PC-9 (cell line): ENCODE data around the gene RBL2.

Source experiments
- EZH2 ChIP-seq: fragments of 200-600 bp; sonication (generic); IDR thresholded peaks from 2 replicates; pipeline ENCODE4 v1.8.0; 2017; ENCODE audit warnings: antibody characterized with exemption, low read depth
- TF ChIP-seq, protein P1 (sequence below): fragments of 200-600 bp; sonication (generic); conservative IDR thresholded peaks from 2 replicates; pipeline ENCODE4 v1.6.1; 2017; ENCODE audit warnings: mixed run types, antibody characterized with exemption, mild to moderate bottlenecking, moderate library complexity

DNA sequence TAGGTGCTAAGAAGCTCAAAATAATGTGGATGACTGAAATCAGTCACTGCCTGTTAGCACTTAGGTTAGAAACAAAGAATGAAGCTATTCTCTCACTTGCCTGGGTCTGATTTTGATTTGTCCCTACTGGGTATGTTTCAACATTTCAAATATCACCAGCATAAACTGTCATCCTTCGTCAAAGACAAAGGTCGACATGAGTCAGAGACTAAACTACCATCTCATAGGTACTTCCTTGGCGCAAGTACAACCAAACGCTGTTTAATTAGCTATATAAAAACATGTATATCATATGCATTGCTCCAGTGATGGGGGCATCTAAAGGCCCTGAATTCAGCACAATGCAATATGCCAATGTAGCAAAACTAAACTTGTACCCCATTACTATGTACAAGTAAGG, 64.7 kb downstream of the RBL2 start:
- no peak for TF ChIP-seq EZH2
- TF ChIP-seq, protein P1, sequence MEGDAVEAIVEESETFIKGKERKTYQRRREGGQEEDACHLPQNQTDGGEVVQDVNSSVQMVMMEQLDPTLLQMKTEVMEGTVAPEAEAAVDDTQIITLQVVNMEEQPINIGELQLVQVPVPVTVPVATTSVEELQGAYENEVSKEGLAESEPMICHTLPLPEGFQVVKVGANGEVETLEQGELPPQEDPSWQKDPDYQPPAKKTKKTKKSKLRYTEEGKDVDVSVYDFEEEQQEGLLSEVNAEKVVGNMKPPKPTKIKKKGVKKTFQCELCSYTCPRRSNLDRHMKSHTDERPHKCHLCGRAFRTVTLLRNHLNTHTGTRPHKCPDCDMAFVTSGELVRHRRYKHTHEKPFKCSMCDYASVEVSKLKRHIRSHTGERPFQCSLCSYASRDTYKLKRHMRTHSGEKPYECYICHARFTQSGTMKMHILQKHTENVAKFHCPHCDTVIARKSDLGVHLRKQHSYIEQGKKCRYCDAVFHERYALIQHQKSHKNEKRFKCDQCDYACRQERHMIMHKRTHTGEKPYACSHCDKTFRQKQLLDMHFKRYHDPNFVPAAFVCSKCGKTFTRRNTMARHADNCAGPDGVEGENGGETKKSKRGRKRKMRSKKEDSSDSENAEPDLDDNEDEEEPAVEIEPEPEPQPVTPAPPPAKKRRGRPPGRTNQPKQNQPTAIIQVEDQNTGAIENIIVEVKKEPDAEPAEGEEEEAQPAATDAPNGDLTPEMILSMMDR: no peak
